Measurements from ENCODE around the gene CHPF. TPM values are rescaled to one million over a fixed set of nuclear protein-coding genes. Genes with fewer than 3 reads are reported as not detected.

The CHPF gene
- total RNA-seq, 1 experiment from 2014 or later: 13.8 TPM

GRCh38 chr2:219567131-219567530, 23.5 kb upstream of the CHPF start:
- no TSS peak for BruUV-seq (replicated peaks)
- no peaks in the 10 kb centered on the region for H3K9me3 ChIP-seq (ENCODE audit: low read depth, low read length, poor library complexity, severe bottlenecking)
- peaks cover 14% of the 10 kb centered on the region for H3K4me1 ChIP-seq (ENCODE audit: insufficient read depth, low read length, poor library complexity, severe bottlenecking)
- H3K4me3 ChIP-seq (ENCODE audit: low read depth, low read length, poor library complexity, severe bottlenecking): no peak overlapping the region
- no peak for DNase-seq (ENCODE audit: low spot score)
- intact Hi-C loops (cut with micrococcal nuclease; ENCODE audit: unreplicated experiment): no loop called here
- CTCF ChIA-PET: no interaction called here
- no peaks in the 10 kb centered on the region for H3K36me3 ChIP-seq (ENCODE audit: insufficient read depth, low read length, poor library complexity, severe bottlenecking)
- no peak for TF ChIP-seq EZH2 (IDR thresholded peaks at IDR 0.05; ENCODE audit: borderline replicate concordance, low read depth, low read length, poor library complexity, severe bottlenecking)
- TF ChIP-seq CTCF (conservative IDR thresholded peaks at IDR 0.05; ENCODE audit: low read depth, low read length): no peak
- no peaks in the 10 kb centered on the region for H3K27me3 ChIP-seq (replicated peaks; ENCODE audit: insufficient read depth, low read depth, low read length, poor library complexity)
- POLR2A ChIA-PET (ENCODE audit: low non-redundant PET): no interaction called here
- no peak overlapping the region for H3K27ac ChIP-seq (ENCODE audit: low read depth, low read length, poor library complexity, severe bottlenecking)

DNA sequence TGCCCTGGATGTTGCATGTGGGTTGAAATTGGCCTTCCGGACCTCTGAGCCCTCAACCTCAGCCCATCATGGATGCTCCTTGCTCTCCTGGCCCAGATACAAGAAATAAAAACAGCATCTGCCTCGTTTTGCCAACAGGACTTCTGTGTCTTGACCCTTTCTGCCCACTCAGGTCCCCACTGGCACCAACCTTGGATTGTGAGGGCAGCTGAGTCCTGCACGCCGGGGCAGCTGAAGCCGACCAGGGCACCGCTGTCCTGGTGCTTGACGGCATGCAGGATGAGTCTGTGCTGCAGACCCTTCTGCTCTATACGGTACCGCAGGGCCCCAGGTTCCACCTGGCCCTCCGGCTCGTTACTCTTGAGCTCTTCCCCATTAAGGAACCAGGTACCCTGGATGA, 23.0 kb upstream of the CHPF start:
- Histone ChIP-seq H3K27ac (ENCODE audit: low read depth, low read length, poor library complexity, severe bottlenecking) (no peak overlapping the region), H3K4me1 (ENCODE audit: insufficient read depth, low read length, poor library complexity, severe bottlenecking) (peaks cover 10% of the 10 kb centered on the region), H3K9me3 (ENCODE audit: low read depth, low read length, poor library complexity, severe bottlenecking) (no peaks in the 10 kb centered on the region), H3K27me3 (replicated peaks; ENCODE audit: insufficient read depth, low read depth, low read length, poor library complexity) (no peaks in the 10 kb centered on the region), H3K4me3 (ENCODE audit: low read depth, low read length, poor library complexity, severe bottlenecking) (no peak overlapping the region), H3K36me3 (ENCODE audit: insufficient read depth, low read length, poor library complexity, severe bottlenecking) (no peaks in the 10 kb centered on the region)
- intact Hi-C loops (cut with micrococcal nuclease; ENCODE audit: unreplicated experiment): no loop called here
- TF ChIP-seq EZH2 (IDR thresholded peaks at IDR 0.05; ENCODE audit: borderline replicate concordance, low read depth, low read length, poor library complexity, severe bottlenecking) (no peak), CTCF (conservative IDR thresholded peaks at IDR 0.05; ENCODE audit: low read depth, low read length) (no peak)
- CTCF ChIA-PET: no interaction called here
- DNase-seq (ENCODE audit: low spot score): no peak
- BruUV-seq (replicated peaks): no TSS peak
- POLR2A ChIA-PET (ENCODE audit: low non-redundant PET): no interaction called here

DNA sequence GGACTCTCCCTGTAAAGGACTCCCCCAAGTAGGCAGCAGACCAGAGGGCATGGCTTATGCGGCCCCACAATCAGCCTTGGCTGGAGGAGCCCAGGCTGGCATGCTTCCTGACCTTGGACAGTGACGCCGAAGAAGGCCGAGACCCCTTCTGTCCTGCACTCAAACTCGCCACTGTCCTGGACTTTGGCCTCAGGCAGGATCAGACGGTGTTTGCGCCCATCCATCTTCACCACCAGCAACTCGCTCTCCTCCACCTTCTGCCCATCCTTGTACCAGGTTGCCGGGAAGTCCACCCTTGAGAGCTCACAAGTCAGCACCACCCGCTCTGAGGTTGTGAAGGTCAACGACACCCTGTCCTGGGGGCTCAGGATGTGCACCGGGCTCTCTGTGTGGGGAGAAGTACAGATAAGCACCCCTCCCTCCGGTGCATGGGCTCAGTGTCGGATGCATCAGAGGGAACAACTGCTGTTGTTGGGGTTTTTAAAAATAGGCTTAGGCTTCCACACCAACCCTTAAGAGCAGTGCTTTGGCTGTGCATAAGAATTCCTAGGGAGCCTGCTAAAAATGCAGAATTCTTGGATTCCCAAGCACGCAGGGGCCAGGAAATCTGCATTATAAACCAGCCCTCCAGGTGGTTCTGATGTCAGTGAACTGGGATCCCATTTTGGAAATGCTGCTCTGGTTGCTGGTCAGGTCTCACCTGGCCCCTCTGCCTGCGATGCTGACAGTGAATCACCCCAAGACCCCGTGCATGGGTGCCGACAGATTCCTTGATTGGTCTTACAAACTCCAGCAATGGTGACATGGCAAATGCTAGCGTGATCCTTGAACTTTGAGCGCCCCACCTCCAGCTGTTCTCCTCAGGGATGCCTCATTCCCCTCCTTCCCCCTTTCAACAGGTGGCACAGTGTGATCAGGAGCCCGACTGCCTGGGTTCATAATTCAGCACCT, 21.8 kb upstream of the CHPF start:
- no TSS peak for BruUV-seq (replicated peaks)
- Histone ChIP-seq H3K9me3 (ENCODE audit: low read depth, low read length, poor library complexity, severe bottlenecking) (no peaks in the 10 kb centered on the region), H3K36me3 (ENCODE audit: insufficient read depth, low read length, poor library complexity, severe bottlenecking) (no peaks in the 10 kb centered on the region), H3K4me1 (ENCODE audit: insufficient read depth, low read length, poor library complexity, severe bottlenecking) (peaks cover 7% of the 10 kb centered on the region), H3K4me3 (ENCODE audit: low read depth, low read length, poor library complexity, severe bottlenecking) (no peak overlapping the region), H3K27me3 (replicated peaks; ENCODE audit: insufficient read depth, low read depth, low read length, poor library complexity) (no peaks in the 10 kb centered on the region), H3K27ac (ENCODE audit: low read depth, low read length, poor library complexity, severe bottlenecking) (no peak overlapping the region)
- TF ChIP-seq EZH2 (IDR thresholded peaks at IDR 0.05; ENCODE audit: borderline replicate concordance, low read depth, low read length, poor library complexity, severe bottlenecking): no peak
- TF ChIP-seq CTCF (conservative IDR thresholded peaks at IDR 0.05; ENCODE audit: low read depth, low read length): no peak
- ChIA-PET CTCF (no interaction called here), POLR2A (ENCODE audit: low non-redundant PET) (no interaction called here)
- intact Hi-C loops (cut with micrococcal nuclease; ENCODE audit: unreplicated experiment): no loop called here
- no peak for DNase-seq (ENCODE audit: low spot score)

All from A673 (cell line).